WTC11 (cell line): ENCODE data around the gene SUPT5H.

ENCODE experiments used
- ATF6 ChIP-seq: sonication (generic); formaldehyde crosslinking; IDR thresholded peaks from 2 replicates; pipeline ENCODE4 v1.8.1; 2023; ENCODE audit warnings: mild to moderate bottlenecking, missing genetic modification reagents
- CREB1 ChIP-seq: sonication (generic); formaldehyde crosslinking; IDR thresholded peaks from 2 replicates; pipeline ENCODE4 v1.8.0; 2023; ENCODE audit warnings: mild to moderate bottlenecking, missing genetic modification reagents
- CTCF ChIP-seq: fragments of 200-600 bp; IDR thresholded peaks from 2 replicates; pipeline ENCODE4 v1.8.0; 2022; ENCODE audit warnings: antibody characterized with exemption
- ESRRA ChIP-seq: sonication (generic); formaldehyde crosslinking; IDR thresholded peaks from 2 replicates; pipeline ENCODE4 v1.8.1; 2022; ENCODE audit warnings: mild to moderate bottlenecking, missing genetic modification reagents, borderline replicate concordance
- NFE2L1 ChIP-seq: sonication (generic); formaldehyde crosslinking; IDR thresholded peaks from 2 replicates; pipeline ENCODE4 v1.8.1; 2023; ENCODE audit warnings: missing genetic modification reagents
- PRRX2 ChIP-seq: fragments of 250-450 bp; sonication (Bioruptor Pico); IDR thresholded peaks from 2 replicates; pipeline ENCODE4 v1.8.0; 2021; ENCODE audit warnings: mild to moderate bottlenecking
- RELA ChIP-seq: sonication (generic); formaldehyde crosslinking; IDR thresholded peaks from 2 replicates; pipeline ENCODE4 v1.8.1; 2022; ENCODE audit warnings: missing genetic modification reagents, mild to moderate bottlenecking, borderline replicate concordance
- TCF7 ChIP-seq: sonication (generic); formaldehyde crosslinking; IDR thresholded peaks from 2 replicates; pipeline ENCODE4 v1.8.0; 2022; ENCODE audit warnings: mild to moderate bottlenecking, low read depth, missing genetic modification reagents, moderate library complexity
- TEAD1 ChIP-seq: sonication (generic); formaldehyde crosslinking; IDR thresholded peaks from 2 replicates; pipeline ENCODE4 v1.8.0; 2022; ENCODE audit warnings: mild to moderate bottlenecking, missing genetic modification reagents
- USF1 ChIP-seq: sonication (generic); formaldehyde crosslinking; IDR thresholded peaks from 2 replicates; pipeline ENCODE4 v1.8.0; 2022; ENCODE audit warnings: mild to moderate bottlenecking, missing genetic modification reagents
- USF2 ChIP-seq: sonication (generic); formaldehyde crosslinking; IDR thresholded peaks from 2 replicates; pipeline ENCODE4 v1.8.1; 2023; ENCODE audit warnings: mild to moderate bottlenecking, missing genetic modification reagents, moderate library complexity
- ZNF263 ChIP-seq: sonication (generic); formaldehyde crosslinking; IDR thresholded peaks from 2 replicates; pipeline ENCODE4 v1.8.1; 2022; ENCODE audit warnings: low read depth, mild to moderate bottlenecking, moderate library complexity, missing genetic modification reagents

GRCh38 chr19:39408392-39409207, 36.8 kb upstream of the SUPT5H start:
- TF ChIP-seq RELA: no peak
- TF ChIP-seq ATF6 (CRISPR knock-in tag): no peak
- TF ChIP-seq CTCF: no peak
- no peak for TF ChIP-seq CREB1 (CRISPR knock-in tag)
- TF ChIP-seq NFE2L1 (CRISPR knock-in tag): no peak
- no peak for TF ChIP-seq PRRX2 (CRISPR knock-in tag)
- TF ChIP-seq ESRRA (CRISPR knock-in tag): no peak
- no peak for TF ChIP-seq TCF7 (CRISPR knock-in tag)
- TF ChIP-seq USF2 (CRISPR knock-in tag): no peak
- TF ChIP-seq ZNF263: no peak
- no peak for TF ChIP-seq USF1 (CRISPR knock-in tag)
- TF ChIP-seq TEAD1 (CRISPR knock-in tag): no peak
